IPS DF 6.9 (cell line): ENCODE results near the gene FOXK1.

Source experiments
- DNase-seq: peaks from one replicate; pipeline ENCODE4 v3.0.0-alpha.2; 2013; ENCODE audit warnings: low read depth, low spot score
- H3K27ac ChIP-seq: one replicate; pipeline ENCODE4 v1.5.1; 2013; ENCODE audit warnings: low read length, control low read depth
- H3K27me3 ChIP-seq: 2 replicates; pipeline ENCODE4 v1.6.1; 2013; ENCODE audit warnings: mild to moderate bottlenecking, low read length; ENCODE audit not compliant: control insufficient read depth, insufficient read depth
- H3K36me3 ChIP-seq: 2 replicates; pipeline ENCODE4 v1.6.1; 2013; ENCODE audit warnings: low read length; ENCODE audit not compliant: control insufficient read depth, insufficient read depth
- H3K4me1 ChIP-seq: 2 replicates; pipeline ENCODE4 v1.6.1; 2013; ENCODE audit warnings: low read length; ENCODE audit not compliant: control insufficient read depth, insufficient read depth
- H3K4me3 ChIP-seq: 2 replicates; pipeline ENCODE4 v1.5.1; 2013; ENCODE audit warnings: mild to moderate bottlenecking, low read length
- H3K9me3 ChIP-seq: 2 replicates; pipeline ENCODE4 v1.6.1; 2013; ENCODE audit warnings: low read length, inconsistent platforms; ENCODE audit not compliant: control insufficient read depth, insufficient read depth
- WGBS: extraction: QIAGEN DNeasy Blood & Tissue Kit; methylation state at CpG from one replicate; pipeline ENCODE4 v1.1.7; 2013; ENCODE audit warnings: mixed read lengths, missing lambda C conversion rate; ENCODE audit not compliant: insufficient read length, insufficient coverage; 5-methylcytosine and 5-hydroxymethylcytosine counted together

The FOXK1 gene

DNA sequence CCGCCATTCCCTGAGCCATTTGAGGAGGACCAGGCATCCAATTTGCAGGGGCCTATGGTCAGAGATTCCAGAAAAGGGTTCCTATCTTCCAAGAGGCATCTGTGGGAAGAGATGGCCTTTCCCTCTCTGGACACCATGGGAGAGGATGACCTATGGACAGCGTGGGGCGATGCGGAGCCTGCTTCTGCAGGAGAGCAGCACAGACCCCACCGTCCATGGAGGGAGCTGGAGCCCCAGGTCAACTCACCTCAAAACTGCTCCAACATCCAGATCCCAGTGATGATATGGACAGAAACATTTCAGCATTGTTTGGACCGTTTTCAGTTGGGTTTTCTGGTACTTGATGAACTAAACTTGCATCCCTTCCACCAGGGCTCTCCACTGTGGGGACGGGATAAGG lies 34.0 kb upstream of the FOXK1 start:
- WGBS: no CpG with 5 or more reads among the region's 7 CpGs
- Histone ChIP-seq H3K27me3 (no peaks in the 10 kb centered on the region), H3K36me3 (no peaks in the 10 kb centered on the region), H3K4me3 (no peak overlapping the region), H3K4me1 (no peaks in the 10 kb centered on the region), H3K9me3 (peaks cover 4% of the 10 kb centered on the region), H3K27ac (no peak overlapping the region)
- DNase-seq: no peak

DNA sequence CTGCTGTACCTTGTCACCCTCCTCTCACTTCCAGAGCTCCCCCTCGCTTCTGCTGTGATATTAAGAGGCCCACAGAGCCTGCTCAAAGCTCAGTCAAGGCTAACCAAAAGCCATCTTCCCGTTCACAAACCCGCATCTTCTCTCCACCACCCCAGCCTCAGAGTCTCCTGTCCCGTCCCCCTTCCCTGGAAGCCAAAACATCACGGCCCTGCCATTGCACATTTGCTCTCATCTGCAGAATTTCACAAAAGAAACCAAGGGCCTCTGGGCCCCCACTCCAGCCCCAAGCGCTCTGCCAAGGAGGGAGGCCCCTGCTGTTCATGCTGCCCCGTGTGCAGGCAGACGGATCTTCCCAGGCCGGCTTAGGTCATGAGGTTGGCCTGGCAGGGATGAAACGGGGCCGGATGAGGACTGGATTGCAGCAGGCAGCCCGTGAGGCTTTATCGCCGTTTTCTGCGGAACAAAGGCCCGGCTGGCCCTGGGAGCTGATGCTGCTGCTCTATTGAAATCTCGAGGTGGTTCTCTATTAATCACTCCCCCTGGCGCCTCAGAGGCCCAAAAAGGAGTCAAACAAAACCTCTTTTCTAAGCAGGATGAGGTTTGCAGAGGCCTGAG lies 31.6 kb upstream of the FOXK1 start:
- no peak for DNase-seq
- Histone ChIP-seq H3K27me3 (no peaks in the 10 kb centered on the region), H3K4me1 (no peaks in the 10 kb centered on the region), H3K4me3 (no peak overlapping the region), H3K27ac (no peak overlapping the region), H3K9me3 (peaks cover 4% of the 10 kb centered on the region), H3K36me3 (no peaks in the 10 kb centered on the region)
- no CpG with 5 or more reads among the region's 18 CpGs for WGBS

DNA sequence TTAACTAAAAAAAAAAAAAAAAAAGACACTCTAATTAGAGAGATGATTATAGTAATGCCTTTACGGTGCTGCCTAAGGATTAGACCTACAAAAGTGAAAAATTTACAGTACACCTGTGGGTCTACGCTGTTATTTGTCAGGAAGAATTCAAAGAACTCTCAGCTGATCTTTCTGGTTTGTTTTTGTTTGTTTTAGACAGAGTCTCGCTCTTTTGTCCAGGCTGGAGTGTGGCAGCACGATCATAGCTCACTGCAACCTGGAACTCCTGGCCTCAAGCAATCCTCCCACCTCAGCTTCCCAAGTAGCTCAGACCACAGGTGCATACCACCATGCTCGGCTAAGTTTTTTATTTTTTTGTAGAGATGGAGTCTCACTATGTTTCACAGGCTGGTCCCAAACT lies 28.3 kb upstream of the FOXK1 start:
- Histone ChIP-seq H3K27me3 (no peaks in the 10 kb centered on the region), H3K27ac (no peak overlapping the region), H3K4me3 (no peak overlapping the region), H3K4me1 (no peaks in the 10 kb centered on the region), H3K36me3 (no peaks in the 10 kb centered on the region), H3K9me3 (peaks cover 9% of the 10 kb centered on the region)
- WGBS: no CpG with 5 or more reads among the region's 5 CpGs
- DNase-seq: no peak

DNA sequence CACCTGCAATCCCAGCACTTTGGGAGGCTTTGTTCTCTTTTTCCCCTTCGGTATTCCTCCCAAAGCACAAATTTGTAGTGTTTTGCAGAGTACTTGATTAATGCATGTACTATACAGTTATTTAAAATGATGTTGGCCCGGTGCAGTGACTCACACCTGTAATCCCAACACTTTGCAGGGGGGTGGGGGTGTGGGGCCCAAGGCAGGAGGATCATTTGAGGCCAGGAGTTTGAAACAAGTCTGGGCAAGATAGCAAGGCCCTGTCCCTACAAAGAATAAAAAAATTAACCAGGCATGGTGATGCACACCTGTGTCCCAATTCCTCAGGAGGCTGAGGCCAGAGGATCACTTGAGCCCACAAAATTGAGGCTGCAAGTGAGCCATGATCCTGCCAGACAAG lies 26.8 kb upstream of the FOXK1 start:
- no CpG with 5 or more reads among the region's 2 CpGs for WGBS
- Histone ChIP-seq H3K4me1 (no peaks in the 10 kb centered on the region), H3K27ac (no peak overlapping the region), H3K36me3 (no peaks in the 10 kb centered on the region), H3K4me3 (no peak overlapping the region), H3K27me3 (no peaks in the 10 kb centered on the region), H3K9me3 (peaks cover 10% of the 10 kb centered on the region)
- no peak for DNase-seq

DNA sequence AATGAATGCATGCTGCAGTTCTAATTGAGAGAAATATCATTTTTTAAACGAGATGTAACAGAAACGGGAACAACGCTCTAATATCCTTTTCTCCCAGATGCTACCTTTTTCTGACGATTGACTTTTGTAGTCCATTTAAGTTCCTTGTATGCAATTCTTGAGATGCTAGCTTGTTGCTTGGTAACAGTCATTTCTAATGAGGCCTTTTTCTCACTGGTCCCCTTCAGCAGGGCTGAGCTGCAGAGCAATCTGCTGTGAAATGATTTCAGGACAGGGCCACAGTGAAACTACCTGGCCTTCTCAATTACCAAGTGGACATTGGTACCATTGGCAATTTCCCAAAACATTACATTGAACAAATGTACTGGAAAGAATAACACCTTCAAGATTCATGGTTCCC lies 26.2 kb upstream of the FOXK1 start:
- no CpG with 5 or more reads among the region's 4 CpGs for WGBS
- DNase-seq: no peak
- no peak overlapping the region for H3K27ac ChIP-seq

DNA sequence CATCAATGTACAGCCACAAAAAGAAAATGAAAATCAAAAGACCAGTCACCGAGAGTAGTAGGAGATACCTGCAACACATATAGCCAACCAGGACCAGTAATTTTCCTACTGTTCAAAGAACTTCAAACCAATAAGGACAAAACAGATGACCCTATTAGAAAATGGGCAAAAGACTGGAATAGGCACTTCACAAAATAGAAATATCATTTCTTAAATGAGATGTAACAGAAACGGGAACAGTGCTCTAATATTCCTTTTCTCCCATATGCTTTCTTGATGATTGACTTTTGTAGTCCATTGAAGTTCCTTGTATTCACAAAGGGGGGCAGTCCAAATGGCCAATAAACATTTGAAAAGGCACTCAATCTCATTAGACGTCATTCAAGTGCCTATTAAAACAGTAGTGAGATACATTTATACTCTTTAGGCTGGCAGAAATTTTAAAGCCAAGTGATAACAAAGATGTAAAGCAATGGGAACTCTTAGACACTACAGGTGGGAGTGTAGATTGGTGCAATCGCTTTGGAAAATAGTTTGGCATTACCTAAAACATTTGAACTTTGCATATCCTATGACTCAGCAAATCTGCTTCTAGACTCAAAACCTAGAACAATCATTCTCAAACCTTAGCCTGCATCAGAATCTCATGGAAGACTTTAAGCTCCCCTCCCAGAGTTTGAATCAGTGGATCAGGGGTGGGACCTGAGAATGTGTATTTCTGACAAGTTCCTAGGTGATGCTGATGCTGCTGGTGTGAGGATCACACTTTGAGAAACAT lies 24.3 kb upstream of the FOXK1 start:
- no peak for DNase-seq
- Histone ChIP-seq H3K36me3 (no peaks in the 10 kb centered on the region), H3K27me3 (no peaks in the 10 kb centered on the region), H3K4me1 (no peaks in the 10 kb centered on the region), H3K27ac (no peak overlapping the region), H3K9me3 (peaks cover 12% of the 10 kb centered on the region), H3K4me3 (no peak overlapping the region)
- WGBS: no CpG with 5 or more reads among the region's 4 CpGs

More for the DNA sequence above, 26.2 kb upstream of the FOXK1 start:
- Histone ChIP-seq H3K4me1 (no peaks in the 10 kb centered on the region), H3K4me3 (no peak overlapping the region), H3K9me3 (peaks cover 12% of the 10 kb centered on the region), H3K36me3 (no peaks in the 10 kb centered on the region), H3K27me3 (no peaks in the 10 kb centered on the region)

DNA sequence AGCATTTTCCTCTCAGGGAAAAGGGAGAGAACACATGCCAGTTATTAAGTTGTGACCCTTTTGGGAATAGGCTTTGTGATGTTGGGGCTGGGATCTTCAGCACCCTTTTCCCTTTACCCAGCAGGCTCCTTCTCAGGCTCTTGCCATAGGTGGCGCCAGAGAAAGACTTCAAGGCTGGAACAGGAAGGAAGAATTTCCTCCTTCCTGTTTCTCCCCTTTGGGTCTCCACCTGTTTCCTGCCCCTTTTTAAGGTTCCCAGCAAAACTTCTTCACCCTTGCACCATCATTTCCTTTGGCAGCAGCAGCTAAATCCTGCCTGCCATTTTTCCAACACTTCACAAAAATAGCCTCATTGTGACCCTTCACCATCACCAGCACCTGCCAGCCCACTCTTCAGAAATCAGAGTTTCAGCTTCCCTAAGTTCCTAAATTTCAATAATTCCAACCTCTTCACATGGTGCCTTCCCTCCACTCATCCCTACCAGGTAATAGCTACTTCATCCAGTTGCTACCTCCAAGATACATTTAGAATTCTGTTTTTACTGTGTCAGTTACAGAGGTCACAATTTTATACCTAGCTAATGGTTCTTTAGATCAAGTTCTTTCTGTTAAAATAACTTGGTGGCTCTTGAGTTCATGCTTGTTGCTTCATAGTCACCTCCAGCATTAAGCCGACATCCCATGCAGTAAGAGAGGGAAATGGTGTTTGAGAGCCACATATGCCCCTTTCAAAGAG lies 22.4 kb upstream of the FOXK1 start:
- Histone ChIP-seq H3K9me3 (peaks cover 12% of the 10 kb centered on the region), H3K4me3 (no peak overlapping the region), H3K36me3 (no peaks in the 10 kb centered on the region), H3K27me3 (no peaks in the 10 kb centered on the region), H3K27ac (no peak overlapping the region), H3K4me1 (no peaks in the 10 kb centered on the region)
- no CpG with 5 or more reads among the region's 2 CpGs for WGBS
- DNase-seq: no peak

DNA sequence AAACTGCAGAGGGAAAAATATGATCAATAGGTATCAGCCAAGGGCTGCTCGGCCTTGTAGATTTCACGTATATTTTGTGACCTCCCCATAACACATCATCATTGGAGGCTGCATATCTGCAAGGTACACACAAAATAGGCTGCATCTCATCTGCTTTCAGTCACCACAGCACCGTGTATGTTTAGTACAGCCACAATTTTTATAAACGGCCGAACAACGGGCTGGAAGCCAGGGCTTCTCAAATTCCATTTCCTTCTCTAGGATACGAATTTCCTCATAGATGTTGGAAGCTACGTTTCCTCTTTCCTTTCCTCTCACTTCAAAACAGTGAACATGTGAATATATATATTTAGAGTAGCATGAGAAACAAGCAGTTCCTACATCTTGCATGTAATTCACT lies 20.2 kb upstream of the FOXK1 start:
- Histone ChIP-seq H3K27me3 (no peaks in the 10 kb centered on the region), H3K4me1 (no peaks in the 10 kb centered on the region), H3K4me3 (no peak overlapping the region), H3K9me3 (peaks cover 8% of the 10 kb centered on the region), H3K36me3 (no peaks in the 10 kb centered on the region), H3K27ac (no peak overlapping the region)
- no peak for DNase-seq
- no CpG with 5 or more reads among the region's 8 CpGs for whole genome bisulfite sequencing

DNA sequence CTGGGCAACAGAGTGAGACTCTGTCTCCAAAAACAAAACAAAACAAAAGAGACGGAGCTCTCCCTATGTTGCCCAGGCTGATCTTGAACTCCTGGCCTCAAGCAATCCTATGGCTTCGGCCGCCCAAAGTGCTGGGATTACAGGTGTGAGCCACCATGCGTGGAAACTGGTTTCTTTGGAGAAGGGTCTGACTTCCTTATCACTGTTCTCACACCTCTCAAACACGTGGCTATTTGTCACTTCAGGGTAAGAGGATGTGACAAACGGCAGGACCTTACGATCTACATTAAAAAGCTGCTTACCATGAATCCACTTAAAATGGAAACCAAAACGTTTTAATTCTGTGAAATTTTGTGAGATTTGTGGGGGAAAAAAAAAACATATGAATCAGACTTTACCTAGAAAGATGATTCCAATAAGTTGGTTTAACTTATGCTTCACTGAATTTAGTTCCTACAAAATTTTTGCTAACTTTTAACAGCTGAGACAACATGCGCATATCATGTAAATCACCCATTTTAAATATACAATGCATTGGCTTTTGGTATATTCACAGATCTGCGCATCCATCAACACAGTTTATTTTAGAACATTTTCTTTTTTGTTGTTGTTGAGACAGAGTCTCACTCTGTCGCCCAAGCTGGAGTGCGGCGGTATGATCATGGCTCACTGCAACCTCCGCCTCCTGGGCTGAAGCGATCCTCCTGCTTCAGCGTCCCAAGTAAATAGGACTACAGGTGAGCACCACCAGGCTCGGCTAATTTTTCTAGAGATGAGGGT lies 18.7 kb upstream of the FOXK1 start:
- Histone ChIP-seq H3K27ac (no peak overlapping the region), H3K4me3 (no peak overlapping the region), H3K36me3 (no peaks in the 10 kb centered on the region), H3K4me1 (no peaks in the 10 kb centered on the region), H3K9me3 (peaks cover 8% of the 10 kb centered on the region), H3K27me3 (no peaks in the 10 kb centered on the region)
- no CpG with 5 or more reads among the region's 17 CpGs for WGBS
- DNase-seq: no peak

DNA sequence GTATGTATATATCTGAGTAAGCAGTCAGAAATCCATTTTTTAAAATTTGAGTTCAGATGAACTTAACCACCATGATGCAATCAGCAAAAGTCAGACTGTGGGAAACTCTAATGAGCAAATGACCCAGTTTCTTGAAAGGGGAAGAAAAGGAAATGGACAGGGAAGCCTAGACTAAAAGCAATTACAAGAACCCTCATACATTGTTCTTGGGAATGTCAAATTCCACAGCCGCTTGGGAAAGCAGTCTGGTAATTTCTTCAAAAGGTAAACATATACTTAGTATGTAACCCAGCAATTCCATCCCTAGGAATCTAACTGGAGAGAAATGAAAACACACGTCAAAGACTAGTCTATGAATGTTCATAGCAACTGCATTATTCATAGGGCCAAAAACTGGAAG lies 16.4 kb upstream of the FOXK1 start:
- Histone ChIP-seq H3K4me1 (no peaks in the 10 kb centered on the region), H3K27me3 (no peaks in the 10 kb centered on the region), H3K4me3 (no peak overlapping the region), H3K36me3 (no peaks in the 10 kb centered on the region), H3K27ac (no peak overlapping the region), H3K9me3 (no peaks in the 10 kb centered on the region; the same call in 1 of the 2 replicates)
- DNase-seq: no peak
- WGBS: no CpG with 5 or more reads among the region's 2 CpGs
